GM21526 (cell line): ENCODE measurements around the gene GNPTG.

ENCODE experiments used
- ATAC-seq: cut with Tn5 transposase; IDR thresholded peaks from one replicate; pipeline ENCODE4 v1.9.1; 2021; ENCODE audit warnings: moderate library complexity; ENCODE audit not compliant: unreplicated experiment, low FRiP score

GNPTG gene

GRCh38 chr16:1366060-1366711, 14.5 kb downstream of the GNPTG start:
- ATAC-seq = no peak

- ATAC-seq = no peak
Observed at GRCh38 chr16:1366712-1367299, 15.1 kb downstream of the GNPTG start.

DNA sequence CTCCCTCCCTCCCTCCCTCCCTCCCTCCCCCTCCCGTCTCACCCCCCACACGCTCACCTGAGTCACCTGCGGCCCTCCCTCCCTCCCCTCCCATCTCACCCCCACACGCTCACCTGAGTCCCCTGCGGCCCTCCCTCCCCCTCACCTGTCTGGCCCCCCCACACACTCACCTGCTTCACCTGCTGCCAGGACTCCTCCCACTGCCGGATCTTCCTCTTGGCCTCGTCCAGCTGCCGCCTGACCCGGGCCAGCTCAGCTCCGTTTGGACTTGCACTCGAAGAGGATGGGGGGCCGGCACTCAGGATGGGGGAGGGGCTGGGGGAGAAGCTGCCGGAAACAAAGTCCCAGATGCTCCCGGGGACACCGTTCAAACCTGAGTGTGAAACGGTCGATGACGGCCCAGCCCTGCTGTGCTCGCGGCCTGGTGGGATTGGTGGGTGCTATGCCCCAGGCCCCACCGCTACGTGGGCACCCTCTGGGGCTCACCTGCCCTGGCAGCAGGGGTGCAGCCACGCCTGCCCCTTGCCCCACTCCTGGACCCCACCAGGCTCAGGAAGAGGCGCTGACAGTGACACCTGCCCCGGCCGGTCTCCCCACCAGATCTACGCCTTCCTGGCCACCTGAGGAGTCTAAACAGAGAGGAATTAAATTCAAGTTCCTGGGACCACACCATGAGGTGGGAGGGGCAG, 15.9 kb downstream of the GNPTG start:
- no peak for ATAC-seq

GRCh38 chr16:1371054-1371978, 19.6 kb downstream of the GNPTG start:
- no peak for ATAC-seq

DNA sequence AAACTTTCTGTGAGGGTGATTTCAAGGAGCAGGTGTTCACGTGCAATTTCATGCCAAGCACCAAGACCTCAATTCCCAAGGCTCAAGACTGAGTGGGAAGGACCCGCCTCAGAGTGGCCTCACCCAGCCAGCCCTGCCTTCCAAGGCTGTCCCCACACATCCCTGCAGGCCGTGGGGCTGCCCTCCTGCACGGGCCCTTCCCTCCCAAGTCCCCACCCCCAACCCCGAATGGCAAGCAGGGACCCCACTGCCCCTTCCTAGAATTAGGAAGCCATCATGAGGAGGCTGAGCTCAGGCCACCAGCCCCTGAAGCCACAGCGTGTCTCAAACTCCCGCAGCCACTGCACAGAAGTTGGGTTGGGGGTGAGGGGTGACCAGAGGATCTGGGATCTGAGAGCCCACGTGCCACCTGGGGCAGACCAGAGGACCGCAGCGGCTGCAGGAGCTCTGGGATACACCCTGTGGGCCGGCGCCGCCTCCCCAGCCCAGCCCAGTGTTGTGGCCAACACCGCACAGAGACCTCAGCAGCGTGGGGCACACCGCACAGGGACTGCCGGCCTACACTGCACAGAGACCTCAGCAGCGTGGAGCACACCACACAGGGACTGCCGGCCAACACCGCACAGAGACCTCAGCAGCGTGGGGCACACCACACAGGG, 20.7 kb downstream of the GNPTG start:
- ATAC-seq = no peak

DNA sequence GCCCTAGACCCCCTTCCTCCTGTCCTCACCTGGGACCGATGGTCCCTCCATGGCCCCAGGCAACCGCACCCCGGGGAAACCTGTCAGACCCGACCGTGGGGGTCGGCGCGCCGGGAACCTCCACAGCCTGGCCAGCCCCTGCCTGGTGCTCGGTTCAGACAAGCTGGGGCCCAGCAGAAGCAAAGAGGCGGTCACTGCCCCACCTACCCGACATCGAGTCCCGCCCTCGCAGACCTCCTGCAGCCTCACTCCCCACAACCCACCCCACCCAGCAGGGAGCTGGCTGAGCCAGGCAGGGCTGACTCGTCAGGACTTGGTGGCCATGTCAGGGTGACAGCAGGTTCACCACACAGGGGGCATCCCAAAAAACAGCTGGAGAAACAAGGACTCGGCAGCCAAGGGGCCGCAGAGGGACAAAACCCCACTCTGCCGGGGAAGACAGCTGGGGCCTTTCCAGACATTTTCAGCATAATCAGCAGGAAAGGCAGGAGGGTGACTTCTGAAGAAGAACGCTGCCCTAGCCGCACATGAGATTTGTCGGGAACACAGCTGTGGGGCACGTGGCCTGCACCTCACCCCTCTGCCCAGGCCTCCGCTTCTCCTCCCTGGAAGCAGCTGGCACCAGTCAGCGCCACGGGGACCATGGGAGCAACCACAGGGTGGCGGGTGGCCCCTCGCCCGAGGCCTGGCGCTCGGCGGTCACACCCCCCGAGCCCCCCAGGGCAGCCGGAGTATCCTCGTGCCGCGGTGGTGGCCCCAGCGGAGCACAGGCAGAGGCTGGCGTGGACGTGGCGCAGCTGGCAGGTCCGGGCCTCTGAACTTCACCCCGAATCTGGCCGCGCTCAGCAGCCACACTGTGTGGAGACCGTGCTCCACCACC, 22.9 kb downstream of the GNPTG start:
- ATAC-seq = no peak

DNA sequence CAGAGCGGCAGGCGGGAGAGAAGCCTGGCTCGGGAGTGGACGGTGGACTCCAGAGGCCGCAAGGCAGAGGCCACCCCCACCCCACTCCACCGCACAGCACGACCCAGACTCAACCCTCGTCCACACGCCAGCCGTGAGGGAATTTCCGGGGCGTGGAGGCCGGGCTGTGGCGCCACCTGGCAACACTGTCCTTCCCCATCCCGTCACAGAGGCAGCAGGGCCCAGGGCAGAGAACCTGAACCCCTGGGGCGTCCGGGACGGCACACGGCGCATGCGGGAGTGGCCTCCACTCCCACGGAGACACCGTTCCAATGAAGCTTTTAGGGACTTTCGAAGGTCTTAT, 23.5 kb downstream of the GNPTG start:
- no peak for ATAC-seq

- ATAC-seq = no peak
Observed at GRCh38 chr16:1375741-1376410, 24.1 kb downstream of the GNPTG start.

- no peak for ATAC-seq
Observed at GRCh38 chr16:1377406-1378010, 25.8 kb downstream of the GNPTG start.

DNA sequence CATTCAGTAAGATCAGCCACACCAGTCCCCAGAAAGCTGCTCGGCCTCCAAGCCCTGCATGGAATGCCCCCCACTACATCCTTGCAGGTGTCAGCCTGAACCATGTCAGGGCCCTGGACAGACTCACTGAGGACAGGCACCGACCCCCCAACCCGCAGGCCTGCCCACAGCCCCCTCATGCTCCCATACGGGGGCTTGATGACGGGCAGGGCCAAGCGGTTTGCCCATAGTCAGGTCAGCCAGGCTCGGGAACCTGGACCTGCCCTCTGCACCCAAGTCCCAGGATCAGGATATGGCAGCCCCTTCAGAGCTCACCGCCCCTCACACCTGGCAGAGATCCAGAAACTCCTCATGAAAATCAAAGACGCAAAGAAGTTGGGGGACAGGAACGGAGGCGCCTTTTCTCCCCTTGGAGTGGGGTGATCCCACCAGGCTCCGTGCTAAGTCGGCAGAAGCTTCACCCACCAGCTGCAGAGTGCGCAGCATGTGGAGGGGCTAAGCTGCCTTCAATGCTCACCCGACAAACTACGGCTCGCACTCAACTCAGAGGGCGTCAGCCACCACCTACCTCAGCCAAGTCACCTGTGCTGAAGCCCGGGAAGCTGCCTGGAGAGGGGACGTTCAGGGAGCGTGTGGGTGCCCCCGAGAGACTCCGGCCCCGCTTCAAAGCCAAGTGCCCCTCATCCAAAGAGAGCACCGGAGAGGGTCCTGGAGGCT, 26.5 kb downstream of the GNPTG start:
- ATAC-seq = no peak

DNA sequence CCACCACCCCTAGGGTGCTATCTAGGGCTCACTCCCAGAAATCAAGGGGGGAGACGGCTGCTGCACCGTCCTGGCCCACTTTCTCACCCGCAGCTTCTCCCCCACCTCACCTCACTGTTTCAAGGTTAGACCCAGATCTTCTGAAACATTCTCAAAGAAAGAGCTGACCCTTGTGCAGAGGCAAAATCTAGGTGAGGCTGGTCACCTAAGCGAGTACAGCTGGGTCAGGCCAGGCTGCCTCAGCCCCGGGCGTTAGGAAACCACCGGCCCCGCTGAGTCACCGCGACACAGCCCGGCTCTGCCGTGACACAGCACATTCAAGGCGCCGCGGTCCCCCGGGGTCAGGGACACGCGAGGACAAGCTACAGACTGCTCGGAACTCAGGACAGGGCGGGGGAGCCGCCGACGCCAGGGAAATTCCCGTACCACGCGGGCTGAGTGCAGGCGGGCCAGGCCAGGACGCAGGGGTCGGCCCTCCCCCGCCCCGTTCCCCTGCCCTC, 27.1 kb downstream of the GNPTG start:
- ATAC-seq = no peak

DNA sequence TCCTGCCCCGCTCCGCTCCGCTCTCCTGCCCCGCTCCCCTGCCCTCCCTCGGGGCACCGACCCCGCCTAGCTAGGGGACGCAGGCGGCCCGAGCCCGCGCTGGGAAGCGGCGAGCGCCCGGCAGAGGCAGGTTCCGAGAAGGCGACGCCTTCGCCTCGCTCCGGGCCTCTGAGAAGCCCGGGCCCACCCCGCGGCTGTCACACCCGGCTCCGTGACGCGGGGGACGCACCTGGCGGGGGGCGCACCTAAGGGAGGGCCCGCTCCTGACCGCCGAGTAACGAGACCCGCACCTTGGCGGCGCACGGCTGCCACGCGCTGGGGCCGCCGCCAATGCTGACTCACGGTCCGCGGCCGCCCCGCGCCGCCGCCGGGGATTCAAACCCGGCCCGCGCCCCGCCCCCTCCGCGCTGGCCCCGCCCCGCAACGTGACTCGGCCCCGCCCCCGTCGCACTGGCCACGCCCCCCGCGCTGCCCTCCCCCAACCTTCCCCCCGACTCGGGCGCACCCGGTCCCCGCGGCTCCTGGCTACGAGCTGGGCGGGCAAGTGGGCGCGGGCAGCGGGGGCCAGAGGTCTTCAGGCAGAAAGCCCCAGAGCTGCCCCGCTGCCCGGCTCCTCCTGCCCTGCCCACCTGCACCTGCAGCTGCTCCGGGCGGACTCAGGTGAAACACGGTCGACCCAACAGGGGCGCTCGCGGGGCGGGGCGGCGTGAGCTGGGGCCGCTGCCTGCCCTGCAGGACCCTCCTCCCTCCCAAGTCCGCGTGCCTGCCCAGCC, 27.8 kb downstream of the GNPTG start:
- no peak for ATAC-seq

DNA sequence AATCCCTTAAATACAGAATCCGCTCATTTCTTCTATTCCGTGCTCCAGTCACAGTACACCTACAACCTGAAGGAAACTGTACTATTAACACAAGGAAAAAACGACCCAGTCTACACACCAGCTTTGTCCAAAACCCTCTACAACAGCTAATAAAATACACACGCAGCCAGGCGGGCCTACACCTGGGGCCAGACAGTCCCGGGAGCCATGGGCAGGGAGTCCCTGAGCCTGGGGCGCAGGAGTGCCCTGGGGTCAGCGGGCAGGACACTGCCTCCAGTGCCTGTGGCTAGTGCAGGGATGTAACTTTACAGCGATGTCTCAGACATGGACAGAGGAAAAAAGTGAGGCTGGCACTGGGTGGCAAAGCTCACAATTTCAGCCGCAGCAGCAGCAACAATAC, 28.5 kb downstream of the GNPTG start:
- ATAC-seq = no peak

DNA sequence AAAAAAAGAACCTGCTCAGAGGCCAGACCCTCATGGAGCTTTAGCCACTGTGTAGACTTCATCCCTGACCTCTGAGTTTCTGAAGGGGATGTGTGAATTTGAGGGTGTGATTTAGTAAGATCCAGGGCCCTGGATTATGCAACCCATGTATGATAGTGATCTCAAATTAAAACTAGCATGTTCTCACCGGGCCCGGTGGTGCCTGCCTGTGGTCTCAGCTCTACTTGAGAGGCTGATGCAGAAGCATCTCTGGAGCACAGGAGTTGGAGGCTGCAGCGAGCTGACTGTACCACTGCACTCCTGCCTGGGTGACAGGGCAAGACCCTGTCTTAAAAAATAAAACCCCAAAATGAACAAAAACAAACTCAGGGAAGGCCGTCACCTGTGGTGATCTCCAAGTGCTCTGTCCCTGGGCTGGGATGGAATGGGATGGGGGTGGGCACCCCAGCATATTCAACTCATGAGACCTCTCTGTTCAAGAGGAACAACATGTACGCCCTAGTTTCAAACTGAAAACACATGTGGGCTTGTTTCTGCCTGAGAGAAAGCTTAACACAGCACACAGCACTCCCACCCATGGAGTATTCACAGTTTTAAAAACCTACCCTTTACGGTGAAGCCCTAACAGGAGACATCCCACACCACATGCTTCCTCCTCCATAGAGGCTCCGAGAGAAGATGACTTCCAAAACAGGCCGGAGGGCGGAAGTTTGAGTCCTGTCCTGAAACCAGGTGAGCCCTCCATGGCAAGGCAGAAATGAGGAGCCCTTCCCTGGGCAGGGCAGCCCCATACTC, 30.1 kb downstream of the GNPTG start:
- no peak for ATAC-seq

DNA sequence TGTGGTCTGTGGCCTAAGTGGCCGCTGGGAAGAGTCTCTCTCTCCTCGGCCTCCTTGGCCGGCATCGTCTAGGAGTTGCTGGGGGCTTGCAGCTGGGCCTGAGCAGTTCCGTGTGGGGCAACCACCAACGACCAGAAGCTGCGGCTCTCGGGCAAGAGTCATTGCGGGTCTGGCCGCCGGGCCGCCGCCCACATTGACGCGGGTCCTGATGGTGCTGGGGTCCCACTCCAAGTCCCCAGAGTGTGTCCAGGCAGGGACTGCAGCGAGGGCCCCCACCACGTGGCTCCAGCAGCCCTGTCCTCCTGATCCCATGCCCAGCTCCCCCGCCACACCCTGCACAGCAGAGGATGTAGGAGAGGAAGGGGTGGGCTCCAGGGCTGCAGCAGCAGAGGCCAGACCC, 31.8 kb downstream of the GNPTG start:
- ATAC-seq = no peak

GRCh38 chr16:1385232-1385631, 33.5 kb downstream of the GNPTG start:
- ATAC-seq = no peak
